RKO (cell line): ENCODE results near the gene NUP210L.
"Not testable (repeated sequence)": the region's sequence is repeated elsewhere in the genome, so short reads cannot be mapped to it uniquely, and the experiment has no call there.

ENCODE experiments used
- DNase-seq: peaks from one replicate; pipeline ENCODE4 v3.0.0-alpha.2; 2016; ENCODE audit warnings: low spot score

The NUP210L gene

GRCh38 chr1:154170547-154171222, 15.8 kb upstream of the NUP210L start:
- peak; percentile 59 for DNase-seq

- DNase-seq, result no peak
Observed at GRCh38 chr1:154167461-154167860, 12.6 kb upstream of the NUP210L start.

- no peak for DNase-seq
Observed at GRCh38 chr1:154166207-154166606, 11.3 kb upstream of the NUP210L start.

- DNase-seq, result no peak
Observed at GRCh38 chr1:154159554-154159953, 4.7 kb upstream of the NUP210L start.

- no peak for DNase-seq
Observed at GRCh38 chr1:154158307-154159125, 3.6 kb upstream of the NUP210L start.

- no peak for DNase-seq
Observed at GRCh38 chr1:154157520-154158306, 2.8 kb upstream of the NUP210L start.

GRCh38 chr1:154155251-154155650, 378 bp upstream of the NUP210L start:
- no peak for DNase-seq

GRCh38 chr1:154154053-154154452, 820 bp downstream of the NUP210L start:
- no peak for DNase-seq

GRCh38 chr1:154151311-154151710, 3.6 kb downstream of the NUP210L start:
- no peak for DNase-seq

- no peak for DNase-seq
Observed at GRCh38 chr1:154148807-154149206, 6.1 kb downstream of the NUP210L start.

GRCh38 chr1:154147505-154147904, 7.4 kb downstream of the NUP210L start:
- not testable (repeated sequence) for DNase-seq

- DNase-seq, result peak; percentile 14
Observed at GRCh38 chr1:154145986-154146385, 8.9 kb downstream of the NUP210L start.

- DNase-seq, result no peak
Observed at GRCh38 chr1:154142358-154142757, 12.5 kb downstream of the NUP210L start.

GRCh38 chr1:154141240-154141639, 13.6 kb downstream of the NUP210L start:
- no peak for DNase-seq

- no peak for DNase-seq
Observed at GRCh38 chr1:154137888-154138287, 17.0 kb downstream of the NUP210L start.

GRCh38 chr1:154133256-154133655, 21.6 kb downstream of the NUP210L start:
- no peak for DNase-seq

GRCh38 chr1:154129391-154129970, 25.4 kb downstream of the NUP210L start:
- DNase-seq, result peak; percentile 49

GRCh38 chr1:154123205-154123604, 31.7 kb downstream of the NUP210L start:
- DNase-seq, result not testable (repeated sequence)

GRCh38 chr1:154117642-154118041, 37.2 kb downstream of the NUP210L start:
- DNase-seq, result no peak

GRCh38 chr1:154115180-154115579, 39.7 kb downstream of the NUP210L start:
- no peak for DNase-seq

GRCh38 chr1:154104433-154105082, 50.3 kb downstream of the NUP210L start:
- no peak for DNase-seq

GRCh38 chr1:154100141-154100540, 54.7 kb downstream of the NUP210L start:
- not testable (repeated sequence) for DNase-seq
